CD14-positive monocyte (primary cell): ENCODE data around the gene TTC39A. TPM values are rescaled to one million over a fixed set of nuclear protein-coding genes. Genes with fewer than 3 reads are reported as not detected.

Experiments used
- DNase-seq, 3 donors: peaks; one replicate each; pipeline ENCODE4 v3.0.0-alpha.2; 2011 to 2022
- H2AFZ ChIP-seq: 2 replicates; pipeline ENCODE4 v1.6.0; 2012; ENCODE audit warnings: mild to moderate bottlenecking, low read depth, low read length, inconsistent platforms; ENCODE audit not compliant: insufficient read depth, poor library complexity, severe bottlenecking
- H3K27ac ChIP-seq, 2 donors: 1 replicate in 1 of 2; 2 replicates in 1 of 2; pipeline ENCODE4 v1.5.1; 2012 to 2013; ENCODE audit warnings: low read length in 2 of 2, control low read depth in 1 of 2, inconsistent platforms in 1 of 2, low read depth in 1 of 2, mild to moderate bottlenecking in 1 of 2
- H3K27me3 ChIP-seq, 2 donors: one replicate each; pipeline versions ENCODE4 v1.6.0 to v1.6.1; 2011 to 2013; ENCODE audit warnings: low read length in 2 of 2; ENCODE audit not compliant: control insufficient read depth in 2 of 2, insufficient read depth in 2 of 2
- H3K36me3 ChIP-seq, 2 donors: replicated peaks in 1 of 2; 1 replicate in 1 of 2; 2 replicates in 1 of 2; pipeline versions ENCODE4 v1.5.1 to v1.6.1; 2012 to 2013; ENCODE audit warnings: low read length in 2 of 2, control low read depth in 1 of 2, inconsistent platforms in 1 of 2, mild to moderate bottlenecking in 1 of 2; ENCODE audit not compliant: insufficient read depth in 2 of 2, control insufficient read depth in 1 of 2
- H3K4me1 ChIP-seq, 2 donors: 1 replicate in 1 of 2; 2 replicates in 1 of 2; pipeline versions ENCODE4 v1.5.1 to v1.6.1; 2012 to 2013; ENCODE audit warnings: low read length in 2 of 2, control low read depth in 1 of 2, inconsistent platforms in 1 of 2, mild to moderate bottlenecking in 1 of 2, moderate library complexity in 1 of 2; ENCODE audit not compliant: insufficient read depth in 2 of 2, control insufficient read depth in 1 of 2
- H3K4me2 ChIP-seq: replicated peaks from 2 replicates; pipeline ENCODE3; 2012; ENCODE audit warnings: low read length, moderate library complexity, mild to moderate bottlenecking; ENCODE audit not compliant: poor library complexity, severe bottlenecking; ENCODE audit errors: extremely low read depth
- H3K4me3 ChIP-seq, 3 experiments: fragments of 200-600 bp in 1 of 3; sonication (generic) in 1 of 3; replicated peaks in 1 of 3; 1 replicate in 2 of 3; 2 replicates in 1 of 3; pipeline ENCODE4 v1.5.1; 2011 to 2013; ENCODE audit warnings: low read length in 3 of 3, mild to moderate bottlenecking in 3 of 3, control low read depth in 2 of 3, low read depth in 2 of 3, inconsistent platforms in 1 of 3, moderate library complexity in 1 of 3
- H3K79me2 ChIP-seq: 2 replicates; pipeline ENCODE4 v1.6.0; 2012; ENCODE audit warnings: mild to moderate bottlenecking, control low read depth, inconsistent platforms, low read length, moderate library complexity; ENCODE audit not compliant: insufficient read depth
- H3K9ac ChIP-seq: 2 replicates; pipeline ENCODE4 v1.6.0; 2017; ENCODE audit warnings: low read length, mild to moderate bottlenecking; ENCODE audit not compliant: insufficient read depth, poor library complexity, severe bottlenecking
- H3K9me3 ChIP-seq, 2 donors: replicated peaks in 1 of 2; 1 replicate in 1 of 2; 2 replicates in 1 of 2; pipeline versions ENCODE4 v1.5.1 to v1.6.1; 2012 to 2013; ENCODE audit warnings: low read length in 2 of 2, control low read depth in 1 of 2; ENCODE audit not compliant: control insufficient read depth in 1 of 2, insufficient read depth in 1 of 2
- H4K20me1 ChIP-seq: 2 replicates; pipeline ENCODE4 v1.6.0; 2012; ENCODE audit warnings: mild to moderate bottlenecking, low read length, control low read depth, moderate library complexity; ENCODE audit not compliant: insufficient read depth
- H3K27ac Mint-ChIP-seq, 7 donors: one replicate each; pipeline ENCODE4 v1.8.0; 2020; ENCODE audit warnings: mild to moderate bottlenecking in 7 of 7, mixed read lengths in 7 of 7, moderate library complexity in 6 of 7, inconsistent platforms in 2 of 7
- H3K27me3 Mint-ChIP-seq, 3 donors: one replicate each; pipeline ENCODE4 v1.8.0; 2021 to 2022; ENCODE audit warnings: low read depth in 3 of 3, mild to moderate bottlenecking in 3 of 3, mixed read lengths in 3 of 3, moderate library complexity in 3 of 3, inconsistent platforms in 1 of 3
- H3K36me3 Mint-ChIP-seq, 2 donors: one replicate each; pipeline ENCODE4 v1.8.0; 2020; ENCODE audit warnings: mixed read lengths in 2 of 2, inconsistent platforms in 1 of 2, mild to moderate bottlenecking in 1 of 2
- H3K4me1 Mint-ChIP-seq: one replicate; pipeline ENCODE4 v1.8.0; 2020; ENCODE audit warnings: mild to moderate bottlenecking, mixed read lengths
- H3K4me3 Mint-ChIP-seq, 2 donors: one replicate each; pipeline ENCODE4 v1.8.0; 2020; ENCODE audit warnings: mild to moderate bottlenecking in 2 of 2, mixed read lengths in 2 of 2, moderate library complexity in 1 of 2
- H3K9me3 Mint-ChIP-seq, 7 donors: one replicate each; pipeline ENCODE4 v1.8.0; 2020 to 2022; ENCODE audit warnings: mixed read lengths in 7 of 7, mild to moderate bottlenecking in 6 of 7, moderate library complexity in 6 of 7, inconsistent platforms in 2 of 7
- CTCF ChIP-seq: fragments of 200-600 bp; IDR thresholded peaks from one replicate; pipeline ENCODE4 v1.8.0; 2022; ENCODE audit warnings: antibody characterized with exemption, mild to moderate bottlenecking
- WGBS: methylation state at CpG from one replicate; pipeline ENCODE4 v1.1.5; 2013; ENCODE audit warnings: missing lambda C conversion rate; ENCODE audit not compliant: insufficient coverage; 5-methylcytosine and 5-hydroxymethylcytosine counted together
- intact Hi-C, 2 donors: fragments of 100-400 bp; cut with micrococcal nuclease; formaldehyde crosslinking; loops; one replicate each; pipeline versions ENCODE4 v1.15.0 to v1.15.1; 2023
- polyA plus RNA-seq, 3 donors: library from polyadenylated mRNA; depleted of rRNA in 1 of 3; unstranded in 2 of 3; stranded (reverse) in 1 of 3; fragments of 300-500 nt in 2 of 3; fragments of >200 nt in 1 of 3; fragmentation: Illumina TruSeq in 2 of 3; gene quantifications; 1 replicate in 2 of 3; 2 replicates in 1 of 3; pipeline ENCODE4 v1.2.3, GENCODE V29; 2012 to 2021

The TTC39A gene
- polyA plus RNA-seq, 3 donors: 0.16 TPM; not detected in 2

- no peak overlapping the region for H3K4me2 ChIP-seq
- peaks cover 73 to 92% of the 10 kb centered on the region in 2 donors for H3K36me3 Mint-ChIP-seq
- no peak for TF ChIP-seq CTCF
- no peaks in the 10 kb centered on the region for H3K27me3 ChIP-seq
- H3K36me3 ChIP-seq: peaks cover 82 to 95% of the 10 kb centered on the region in 2 donors
- no peaks in the 10 kb centered on the region for H3K79me2 ChIP-seq
- no peak for DNase-seq
- no peaks in the 10 kb centered on the region for H4K20me1 ChIP-seq
- intact Hi-C loops: no loop called here
- WGBS: 100% methylated on average over 1 of the region's 4 CpGs
- H3K4me1 Mint-ChIP-seq: no peaks in the 10 kb centered on the region
- H3K4me3 ChIP-seq: no peak overlapping the region
- no peak overlapping the region for H3K4me3 Mint-ChIP-seq
- H3K27me3 Mint-ChIP-seq: no peaks in the 10 kb centered on the region
- H3K9ac ChIP-seq: no peak overlapping the region
- no peak overlapping the region for H2AFZ ChIP-seq
- no peak overlapping the region for H3K27ac Mint-ChIP-seq
- no peaks in the 10 kb centered on the region for H3K9me3 Mint-ChIP-seq
- H3K27ac ChIP-seq: no peak overlapping the region
- no peaks in the 10 kb centered on the region for H3K9me3 ChIP-seq
- no peaks in the 10 kb centered on the region for H3K4me1 ChIP-seq
These were observed 29.5 kb upstream of the TTC39A start for GRCh38 chr1:51359879-51360278.

GRCh38 chr1:51355382-51355781 is 25.0 kb upstream of the TTC39A start:
- intact Hi-C loops: no loop called here
- no peak for DNase-seq
- H3K36me3 Mint-ChIP-seq: peaks cover 55 to 62% of the 10 kb centered on the region in 2 donors

More at GRCh38 chr1:51355382-51355781, 25.0 kb upstream of the TTC39A start:
- no peaks in the 10 kb centered on the region for H3K4me1 ChIP-seq
- H3K27me3 ChIP-seq: no peaks in the 10 kb centered on the region
- no peak for TF ChIP-seq CTCF
- WGBS: no CpG with 5 or more reads among the region's 1 CpG
- H3K4me2 ChIP-seq: no peak overlapping the region
- H3K36me3 ChIP-seq: peaks cover 52 to 73% of the 10 kb centered on the region in 2 donors
- H3K4me1 Mint-ChIP-seq: no peaks in the 10 kb centered on the region
- no peaks in the 10 kb centered on the region for H3K27me3 Mint-ChIP-seq
- H3K4me3 ChIP-seq: no peak overlapping the region
- no peak overlapping the region for H2AFZ ChIP-seq
- H4K20me1 ChIP-seq: no peaks in the 10 kb centered on the region
- no peak overlapping the region for H3K9ac ChIP-seq
- H3K27ac ChIP-seq: no peak overlapping the region
- H3K4me3 Mint-ChIP-seq: no peak overlapping the region
- H3K27ac Mint-ChIP-seq: no peak overlapping the region
- H3K79me2 ChIP-seq: no peaks in the 10 kb centered on the region
- no peaks in the 10 kb centered on the region for H3K9me3 Mint-ChIP-seq
- H3K9me3 ChIP-seq: no peaks in the 10 kb centered on the region
